ENCODE results near the gene C3orf22. TPM values are rescaled to one million over a fixed set of nuclear protein-coding genes. Genes with fewer than 3 reads are reported as not detected.
A peak's percentile ranks its signal among the peaks of the same experiment; 100 is the strongest.

C3orf22 gene
- total RNA-seq, 6 experiments from 2014 or later = not detected

DNA sequence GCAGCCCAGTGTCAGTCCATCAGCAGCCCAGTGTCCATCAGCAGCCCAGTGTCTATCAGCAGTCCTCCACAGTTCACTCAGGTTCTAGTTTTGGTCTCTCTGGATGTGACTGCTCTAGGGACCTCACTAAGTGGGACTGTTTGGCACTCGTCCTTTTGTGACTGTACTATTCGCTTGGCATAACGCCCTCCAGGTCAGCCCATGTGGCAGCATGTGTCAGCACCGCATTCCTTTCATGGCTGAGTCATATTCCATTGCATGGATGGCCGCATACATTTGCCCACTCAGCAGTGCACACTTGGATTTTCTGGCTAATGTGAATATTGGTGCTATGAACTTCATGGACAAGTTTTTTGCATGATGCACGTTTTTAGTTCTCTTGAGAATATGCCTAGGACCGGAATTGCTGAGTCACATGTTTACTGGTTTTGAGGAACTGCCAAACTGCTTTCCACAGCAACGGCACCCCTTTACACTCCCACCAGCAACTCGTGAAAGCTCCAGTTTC, 18.3 kb downstream of the C3orf22 start:
- TF ChIP-seq CTCF (IDR thresholded peaks at IDR 0.05) = no peak
- peak overlapping the region; percentile 87 for H3K27ac Mint-ChIP-seq
- peak overlapping the region; percentile 56 for H3K4me3 Mint-ChIP-seq
- peaks cover 18% of the 10 kb centered on the region for H3K4me1 Mint-ChIP-seq (ENCODE audit: low read depth)
- H3K36me3 Mint-ChIP-seq (ENCODE audit: low read depth) = no peaks in the 10 kb centered on the region
- DNase-seq = peak; percentile 97
- H3K27me3 Mint-ChIP-seq (ENCODE audit: insufficient read depth) = peaks cover 18% of the 10 kb centered on the region
- no peaks in the 10 kb centered on the region for H3K9me3 Mint-ChIP-seq

GRCh38 chr3:126539558-126540250, 19.0 kb downstream of the C3orf22 start:
- peaks cover 17% of the 10 kb centered on the region for H3K27me3 Mint-ChIP-seq (ENCODE audit: insufficient read depth)
- TF ChIP-seq CTCF (IDR thresholded peaks at IDR 0.05) = no peak
- peak overlapping the region; percentile 87 for H3K27ac Mint-ChIP-seq
- H3K4me1 Mint-ChIP-seq (ENCODE audit: low read depth) = peaks cover 18% of the 10 kb centered on the region
- no peaks in the 10 kb centered on the region for H3K36me3 Mint-ChIP-seq (ENCODE audit: low read depth)
- peak overlapping the region; percentile 56 for H3K4me3 Mint-ChIP-seq
- no peak for DNase-seq
- no peaks in the 10 kb centered on the region for H3K9me3 Mint-ChIP-seq

GRCh38 chr3:126538966-126539365, 19.8 kb downstream of the C3orf22 start:
- DNase-seq = no peak
- no peak overlapping the region for H3K4me3 Mint-ChIP-seq
- H3K36me3 Mint-ChIP-seq (ENCODE audit: low read depth) = no peaks in the 10 kb centered on the region
- H3K9me3 Mint-ChIP-seq = no peaks in the 10 kb centered on the region
- peak overlapping the region; percentile 55; the same call in 1 of the 2 replicates for H3K27ac Mint-ChIP-seq
- peaks cover 16% of the 10 kb centered on the region for H3K27me3 Mint-ChIP-seq (ENCODE audit: insufficient read depth)
- peaks cover 18% of the 10 kb centered on the region for H3K4me1 Mint-ChIP-seq (ENCODE audit: low read depth)
- TF ChIP-seq CTCF (IDR thresholded peaks at IDR 0.05) = no peak

GRCh38 chr3:126538316-126538715, 20.4 kb downstream of the C3orf22 start:
- Mint-ChIP-seq H3K4me1 (ENCODE audit: low read depth) (peaks cover 18% of the 10 kb centered on the region), H3K27me3 (ENCODE audit: insufficient read depth) (peaks cover 17% of the 10 kb centered on the region), H3K4me3 (no peak overlapping the region), H3K36me3 (ENCODE audit: low read depth) (no peaks in the 10 kb centered on the region), H3K9me3 (no peaks in the 10 kb centered on the region), H3K27ac (no peak overlapping the region)
- TF ChIP-seq CTCF (IDR thresholded peaks at IDR 0.05) = no peak
- no peak for DNase-seq

DNA sequence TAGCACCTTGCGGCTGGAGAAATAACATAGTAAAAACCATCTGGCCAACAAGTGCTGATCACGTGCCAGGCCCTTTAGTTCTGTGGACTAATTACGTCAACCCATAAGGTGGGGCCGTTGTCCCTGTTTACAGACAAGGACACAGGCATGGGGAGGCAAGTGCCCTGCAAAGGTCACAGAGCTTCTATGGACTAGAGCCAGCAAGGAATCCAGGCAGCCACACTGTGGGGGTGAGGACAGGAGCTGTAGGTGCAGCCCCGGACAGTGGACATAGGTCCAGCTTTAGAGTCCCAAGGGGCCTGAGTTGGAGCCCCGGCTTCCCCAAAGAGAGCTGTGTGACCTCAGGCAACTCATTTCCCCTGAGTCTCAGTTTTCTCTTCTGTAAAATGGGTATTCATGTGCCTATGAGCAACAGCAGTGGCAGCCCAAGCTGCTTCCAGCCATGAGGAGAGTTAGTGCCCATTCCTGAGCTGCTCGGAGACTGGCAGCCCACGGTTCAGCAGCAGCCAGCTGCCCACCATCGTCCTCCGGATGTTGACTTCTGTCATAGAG, 20.9 kb downstream of the C3orf22 start:
- H3K4me3 Mint-ChIP-seq = no peak overlapping the region
- H3K27me3 Mint-ChIP-seq (ENCODE audit: insufficient read depth) = peaks cover 19% of the 10 kb centered on the region
- no peak for DNase-seq
- TF ChIP-seq CTCF (IDR thresholded peaks at IDR 0.05) = no peak
- H3K36me3 Mint-ChIP-seq (ENCODE audit: low read depth) = no peaks in the 10 kb centered on the region
- peaks cover 18% of the 10 kb centered on the region for H3K4me1 Mint-ChIP-seq (ENCODE audit: low read depth)
- H3K27ac Mint-ChIP-seq = no peak overlapping the region
- H3K9me3 Mint-ChIP-seq = no peaks in the 10 kb centered on the region
